HK-2 (cell line): Measurements from ENCODE around the gene PITX1.
A peak's percentile ranks its signal among the peaks of the same experiment; 100 is the strongest.
"Not testable (repeated sequence)": the region's sequence is repeated elsewhere in the genome, so short reads cannot be mapped to it uniquely, and the experiment has no call there.

ENCODE experiments used
- DNase-seq: peaks from one replicate; pipeline ENCODE4 v3.0.0-alpha.2; 2018; ENCODE audit not compliant: unreplicated experiment

Gene PITX1

DNA sequence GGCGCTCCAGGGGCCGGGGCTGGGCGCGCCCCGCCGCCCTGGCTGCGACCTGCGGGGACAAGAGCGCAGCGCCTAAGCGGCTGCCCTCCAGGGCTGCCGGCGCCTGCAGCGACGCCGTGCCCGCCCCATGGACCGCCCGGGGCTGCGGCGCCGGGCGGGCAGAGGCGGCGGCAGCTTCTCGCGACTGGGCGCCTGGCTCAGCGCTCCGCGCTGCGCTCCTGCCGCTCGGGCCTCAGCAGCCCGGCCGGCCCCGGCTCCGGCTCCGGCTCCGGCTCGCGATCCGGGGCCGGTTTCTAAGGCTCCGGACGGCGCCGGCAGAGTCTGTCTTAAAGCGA lies at the start of gene PITX1:
Gene PITX1 (minus strand): TSS at position 328 of the 335 bp plus-strand sequence. CDS start 347 bp downstream, outside the sequence.
- DNase-seq = peak; percentile 17

DNA sequence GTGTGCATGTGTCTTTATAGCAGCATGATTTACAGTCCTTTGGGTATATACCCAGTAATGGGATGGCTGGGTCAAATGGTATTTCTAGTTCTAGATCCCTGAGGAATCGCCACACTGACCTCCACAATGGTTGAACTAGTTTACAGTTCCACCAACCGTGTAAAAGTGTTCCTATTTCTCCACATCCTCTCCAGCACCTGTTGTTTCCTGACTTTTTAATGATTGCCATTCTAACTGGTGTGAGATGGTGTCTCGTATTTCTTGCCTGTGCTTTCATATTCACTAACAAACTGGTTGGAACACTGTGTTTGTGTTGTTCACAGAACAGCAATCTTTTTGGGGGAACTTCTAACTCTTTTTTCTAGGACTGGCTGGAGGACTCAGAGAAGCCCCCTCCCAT lies 49.3 kb upstream of the PITX1 start:
- DNase-seq = not testable (repeated sequence)

DNA sequence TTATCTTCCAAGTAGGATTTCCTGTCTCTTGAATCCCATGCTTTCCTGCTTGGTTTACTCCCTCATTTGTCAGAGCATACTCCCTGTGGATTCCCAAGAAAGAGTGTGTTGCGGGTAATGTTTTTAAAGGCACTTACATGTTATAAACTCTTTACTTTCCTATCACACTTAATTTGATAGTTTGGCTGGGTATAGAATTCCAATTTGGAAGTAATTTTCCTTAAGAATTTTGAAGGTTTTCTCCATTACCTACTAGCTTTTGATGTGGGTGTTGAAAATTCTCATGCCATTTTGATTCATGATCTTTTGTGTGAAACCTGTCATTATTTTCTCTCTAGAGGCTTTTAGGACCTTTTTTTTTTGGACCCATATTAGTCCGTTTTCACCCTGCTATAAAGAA lies 47.2 kb upstream of the PITX1 start:
- DNase-seq = no peak

DNA sequence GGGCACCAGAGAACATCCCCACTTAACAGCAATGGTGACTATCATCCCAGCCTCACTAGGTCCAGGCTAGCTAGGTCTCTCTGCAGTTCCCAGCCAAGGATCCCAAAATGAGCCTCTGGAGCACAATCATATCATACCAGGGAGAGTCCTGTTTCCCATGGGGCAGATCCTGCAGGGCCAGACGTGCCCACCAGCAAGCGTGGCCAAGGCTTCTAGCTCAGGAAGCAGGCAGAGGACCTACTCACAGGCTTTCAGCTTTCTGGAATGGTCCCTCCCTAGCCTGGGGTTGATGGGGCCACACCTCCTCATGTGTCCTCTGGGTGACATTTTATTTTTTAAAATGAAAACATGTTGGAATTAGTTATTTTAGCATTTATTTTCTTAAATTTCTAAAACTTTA lies 45.7 kb upstream of the PITX1 start:
- no peak for DNase-seq

DNA sequence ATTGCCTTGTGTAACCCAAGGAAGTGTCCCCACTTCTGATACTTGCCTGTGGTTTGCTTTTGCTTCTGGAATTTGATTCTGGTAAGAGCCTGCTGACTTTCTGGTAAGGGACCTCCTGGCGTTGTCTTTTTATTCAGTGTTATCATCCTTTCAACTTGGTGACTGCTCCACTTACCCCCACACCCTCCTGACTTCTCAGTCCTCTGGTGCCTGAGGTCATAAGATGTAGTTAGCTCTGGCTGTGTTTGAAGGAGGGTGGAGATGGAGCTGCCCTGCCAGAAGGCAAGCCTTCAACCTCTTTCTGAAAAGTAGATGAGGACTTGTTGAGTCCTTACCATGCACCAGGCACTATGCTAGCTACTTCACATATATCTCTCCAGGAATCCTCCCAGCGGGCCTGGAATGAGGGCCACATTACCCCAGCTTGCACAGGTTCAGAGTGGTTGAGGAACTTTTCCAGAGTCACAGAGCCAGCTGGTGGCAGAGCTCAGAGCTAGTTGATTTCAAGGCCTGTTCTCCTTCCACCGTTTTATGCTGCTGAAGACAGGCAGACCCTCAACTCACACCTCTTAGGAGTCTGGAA lies 45.2 kb upstream of the PITX1 start:
- no peak for DNase-seq

DNA sequence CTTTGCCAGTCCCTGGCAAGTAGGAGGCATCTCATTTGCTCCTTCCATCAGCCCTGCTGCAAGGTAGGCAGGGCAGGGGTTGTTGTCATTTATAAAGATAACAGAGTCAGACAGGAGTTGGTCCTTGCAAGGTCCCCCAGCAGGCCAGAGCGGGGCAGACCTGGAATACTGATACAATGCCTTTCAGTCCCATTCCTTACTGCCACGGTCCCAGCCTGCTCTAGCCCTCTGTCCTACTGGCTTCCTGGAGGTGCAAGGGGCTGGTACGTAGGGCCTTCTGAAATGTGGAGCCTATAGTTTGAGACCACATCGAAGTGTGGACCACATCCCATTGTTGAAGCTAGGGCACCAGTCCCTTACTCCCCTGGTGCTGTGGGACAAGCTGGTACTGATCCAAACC lies 42.8 kb upstream of the PITX1 start:
- no peak for DNase-seq

DNA sequence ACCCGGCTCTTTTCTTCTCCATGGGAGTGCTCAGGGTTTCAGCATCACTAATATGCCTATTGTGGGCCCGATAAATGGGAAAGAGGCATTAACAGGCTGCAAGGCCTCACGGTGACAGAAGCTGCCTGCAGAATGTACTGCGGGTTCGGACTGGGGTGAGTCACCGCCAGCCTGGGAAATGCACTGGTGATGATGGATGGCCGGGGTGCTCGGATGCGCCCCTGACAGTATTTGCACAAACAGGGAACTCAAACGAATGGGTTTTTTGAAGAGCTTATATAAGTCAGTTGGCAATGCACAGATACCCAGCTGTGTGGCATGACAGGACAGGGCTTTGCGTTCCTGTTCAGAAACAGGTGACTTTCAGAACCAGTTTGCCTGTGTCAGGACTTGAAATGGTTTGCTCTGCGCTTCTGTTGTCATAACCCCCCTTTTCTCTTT lies 42.0 kb upstream of the PITX1 start:
- DNase-seq = no peak

DNA sequence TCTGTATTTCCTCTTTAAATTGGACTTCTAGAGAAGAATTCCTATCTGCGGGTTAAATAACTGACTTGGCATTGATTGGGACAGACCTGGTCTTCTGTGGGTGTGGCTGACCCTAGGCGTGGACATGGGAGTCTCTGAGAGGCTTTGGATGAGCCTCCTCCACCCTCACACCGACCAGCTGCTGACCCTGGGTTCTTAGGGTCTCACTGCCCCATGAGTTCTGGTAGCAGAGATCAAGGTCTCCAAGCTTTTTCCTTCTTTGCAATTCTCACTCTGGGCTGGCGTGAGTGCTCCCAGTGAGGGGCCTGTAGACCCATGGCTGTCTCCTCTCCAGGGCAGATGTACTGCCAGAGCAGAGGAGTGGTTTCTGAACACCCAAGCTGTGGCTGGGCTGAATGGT lies 41.6 kb upstream of the PITX1 start:
- no peak for DNase-seq

DNA sequence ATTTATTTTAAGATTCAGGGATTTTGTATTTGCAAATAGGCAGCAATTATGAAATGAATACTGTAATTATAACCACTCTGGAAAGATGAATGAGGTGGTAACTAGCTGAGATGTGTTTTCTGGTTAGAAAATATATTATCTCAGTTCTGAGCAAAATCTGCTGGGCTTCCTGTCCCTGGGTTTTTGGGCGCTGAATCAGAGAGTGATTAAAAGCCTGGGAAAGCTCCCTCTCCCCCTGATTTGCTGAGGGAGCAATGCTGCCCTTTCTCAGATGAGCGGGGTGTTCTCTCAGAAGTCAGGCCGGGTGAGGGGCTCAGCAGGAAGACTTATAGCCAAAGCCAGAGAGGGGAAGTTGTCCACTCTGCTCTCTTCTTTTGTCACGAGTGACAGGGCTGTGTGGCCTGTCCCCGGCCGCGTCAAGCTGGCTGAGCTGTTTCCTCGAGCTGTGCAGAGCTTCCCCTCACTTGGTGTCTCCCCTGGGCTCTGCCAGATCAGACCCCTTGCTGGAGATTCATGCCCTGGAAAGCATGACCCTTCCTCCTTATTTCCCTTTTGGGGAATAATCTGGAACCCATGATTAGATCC lies 39.8 kb upstream of the PITX1 start:
- no peak for DNase-seq

DNA sequence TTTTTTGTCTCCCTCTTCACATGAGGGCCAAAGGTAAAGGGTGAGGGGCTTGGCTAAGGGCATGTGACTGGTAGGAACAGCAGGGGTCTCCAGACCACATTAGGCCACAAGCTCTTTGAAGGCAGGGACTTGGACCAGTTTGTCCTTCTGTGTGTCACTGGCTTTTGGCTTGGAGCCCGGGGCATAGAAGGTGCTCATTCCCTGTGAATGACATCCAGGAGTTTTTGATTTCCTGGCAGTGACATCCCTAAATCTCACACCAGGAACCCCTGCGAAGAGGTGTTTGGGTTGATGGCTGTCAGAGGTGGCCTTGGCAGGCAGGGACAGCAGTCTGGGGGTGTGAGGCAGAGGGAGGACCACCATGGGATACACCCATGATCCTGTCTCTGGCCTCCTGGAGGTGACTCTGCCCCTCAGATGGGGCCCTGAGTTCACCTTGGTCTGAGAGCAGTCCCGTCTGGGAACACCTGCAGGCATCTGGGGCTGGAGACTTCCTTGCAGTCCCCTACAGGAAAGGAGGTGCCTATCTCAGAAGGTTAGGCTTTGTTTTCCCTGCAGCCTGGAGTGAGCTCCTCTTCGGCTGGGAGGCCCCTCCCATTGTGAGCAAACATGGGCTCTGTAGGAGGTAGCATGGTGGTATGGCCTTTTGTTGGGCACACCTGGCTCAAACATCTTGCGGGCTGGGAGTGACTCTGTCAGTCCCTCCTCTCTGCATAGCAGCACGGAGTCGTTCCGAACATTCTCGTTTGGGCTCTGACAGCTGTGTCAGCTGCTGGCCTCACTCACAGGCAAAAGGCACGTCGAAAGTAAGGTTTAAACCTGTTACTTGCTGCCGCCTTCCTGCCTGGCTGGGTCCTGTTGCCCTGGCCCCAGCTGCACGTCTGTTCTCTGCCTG lies 38.6 kb upstream of the PITX1 start:
- DNase-seq = no peak

DNA sequence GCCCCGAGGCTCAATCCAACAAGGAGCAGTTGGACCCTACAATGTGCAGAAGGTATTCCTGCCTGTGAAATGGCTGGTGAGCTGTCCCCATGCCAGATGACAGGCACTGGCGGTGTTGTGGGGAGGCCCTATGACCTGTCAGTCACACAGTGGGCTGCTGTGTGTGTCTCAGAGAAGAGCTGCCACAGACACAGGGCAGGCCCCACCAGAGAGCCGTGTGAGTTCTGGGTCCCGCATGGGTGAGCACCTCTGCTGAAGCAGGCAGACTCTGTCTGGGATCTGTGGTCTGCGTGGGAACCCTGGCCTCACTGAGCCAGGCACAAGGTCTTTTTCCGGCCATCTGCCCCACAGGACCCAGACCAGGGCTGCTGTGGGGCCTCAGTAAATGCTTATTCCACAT lies 37.3 kb upstream of the PITX1 start:
- no peak for DNase-seq

DNA sequence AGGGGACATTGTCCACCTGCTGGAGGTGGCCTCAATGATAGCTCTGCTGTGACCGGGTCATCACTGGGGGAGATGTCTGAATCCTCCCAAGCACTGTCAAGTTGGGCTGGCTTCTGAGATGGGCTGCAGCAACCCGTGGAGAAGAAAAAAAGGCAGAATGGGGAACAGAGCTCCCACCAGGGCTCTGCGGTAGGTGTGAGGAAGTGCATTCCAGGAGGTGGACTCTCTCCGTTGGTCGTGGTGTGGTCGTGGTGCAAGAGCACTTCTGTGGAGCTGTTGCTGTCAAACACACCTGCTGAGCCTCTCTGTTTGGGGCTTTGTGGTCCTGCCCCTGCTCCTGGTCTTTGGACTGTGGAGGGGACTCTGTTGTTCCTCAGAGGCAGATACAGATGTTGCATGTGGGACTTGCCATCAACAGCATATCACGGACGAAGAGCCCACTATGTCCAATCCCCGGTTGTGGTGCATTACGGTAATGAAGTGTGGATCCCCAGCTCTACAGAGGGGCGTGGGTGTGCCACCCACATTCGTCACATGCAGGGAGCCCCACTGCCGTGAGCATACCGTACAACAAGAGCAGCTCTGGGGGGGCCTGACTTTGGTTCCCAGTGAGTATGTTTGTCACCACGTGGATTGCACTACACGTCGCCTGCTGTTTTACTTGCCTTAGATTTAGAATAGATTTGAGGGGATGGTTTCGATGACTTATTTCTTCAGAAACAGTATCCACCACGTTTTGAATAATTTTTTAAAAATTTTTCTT lies 36.0 kb upstream of the PITX1 start:
- DNase-seq = no peak

DNA sequence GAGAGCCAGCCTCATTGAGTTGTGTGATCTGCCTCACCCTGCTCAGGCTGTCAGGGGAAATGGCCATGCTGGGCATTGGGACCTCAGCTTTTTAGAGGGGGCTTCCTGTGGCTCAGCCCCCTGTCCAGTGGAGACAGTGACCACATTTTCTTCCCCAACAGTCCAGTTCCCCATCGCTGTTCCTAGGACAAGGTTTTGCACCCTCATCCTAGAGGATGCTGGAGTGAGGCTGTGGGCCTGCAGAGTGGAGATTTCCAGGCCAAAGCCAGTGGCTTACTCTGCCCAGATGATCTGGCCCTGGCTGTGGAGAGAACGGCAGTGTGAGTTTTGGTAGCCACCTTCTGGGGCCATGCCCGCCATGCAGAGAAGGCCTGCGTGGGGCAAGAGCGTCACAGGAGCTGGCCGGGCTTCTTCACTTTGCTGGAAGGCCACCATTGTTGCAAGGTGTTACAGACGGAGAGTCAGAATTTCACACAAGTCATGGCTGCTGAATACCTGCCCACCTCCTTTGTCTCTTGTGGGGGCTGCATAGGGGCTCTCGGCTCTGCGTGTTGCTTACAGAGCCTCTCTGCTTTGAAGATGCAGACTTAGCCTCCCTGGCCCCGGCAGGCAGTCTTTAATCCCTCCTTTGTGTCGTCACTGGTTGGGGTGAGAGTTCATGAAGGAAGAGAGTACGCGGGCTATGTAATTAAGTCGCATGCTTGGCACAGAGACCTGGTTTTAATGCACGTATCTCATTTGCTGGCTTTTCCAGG lies 35.2 kb upstream of the PITX1 start:
- DNase-seq = no peak

DNA sequence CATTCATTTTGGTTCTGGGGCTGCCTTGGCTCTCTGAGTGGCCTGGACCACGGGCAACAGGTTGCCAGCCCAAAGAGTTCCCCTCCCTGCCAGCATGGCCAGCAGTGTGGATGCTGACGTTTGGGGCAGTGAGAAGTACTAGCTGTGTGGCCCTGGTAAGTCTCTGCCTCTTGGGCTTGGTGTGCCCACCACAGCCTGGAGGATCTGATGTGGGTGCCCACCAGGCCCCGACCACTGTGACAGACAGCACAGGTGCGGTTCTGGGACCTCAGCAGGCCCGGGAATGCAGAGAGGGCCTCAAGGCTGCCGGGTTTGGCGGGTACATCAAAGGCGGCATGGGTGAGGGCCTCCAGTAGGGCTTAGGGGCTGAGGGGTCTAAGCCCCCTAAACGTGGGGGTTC lies 33.6 kb upstream of the PITX1 start:
- DNase-seq = no peak

DNA sequence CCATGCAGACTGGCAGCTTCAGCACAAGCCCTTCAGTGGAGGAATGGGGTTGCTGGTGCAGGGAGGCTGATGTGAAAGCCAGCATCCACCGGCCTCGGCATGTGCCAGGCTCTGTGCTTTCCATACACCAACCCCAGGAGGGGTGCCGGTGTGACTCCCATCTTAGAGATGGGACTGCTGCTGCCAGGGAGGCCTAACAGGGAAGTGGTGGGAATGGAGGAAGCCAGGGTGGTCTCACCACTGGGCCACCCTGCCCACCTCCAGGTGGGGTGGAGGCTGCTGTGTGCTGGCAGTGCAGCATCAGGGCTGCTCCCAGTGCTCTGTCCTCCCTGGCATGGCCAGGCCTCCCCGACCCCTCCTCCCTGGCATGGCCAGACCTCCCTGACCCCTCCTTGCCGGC lies 32.8 kb upstream of the PITX1 start:
- DNase-seq = no peak

DNA sequence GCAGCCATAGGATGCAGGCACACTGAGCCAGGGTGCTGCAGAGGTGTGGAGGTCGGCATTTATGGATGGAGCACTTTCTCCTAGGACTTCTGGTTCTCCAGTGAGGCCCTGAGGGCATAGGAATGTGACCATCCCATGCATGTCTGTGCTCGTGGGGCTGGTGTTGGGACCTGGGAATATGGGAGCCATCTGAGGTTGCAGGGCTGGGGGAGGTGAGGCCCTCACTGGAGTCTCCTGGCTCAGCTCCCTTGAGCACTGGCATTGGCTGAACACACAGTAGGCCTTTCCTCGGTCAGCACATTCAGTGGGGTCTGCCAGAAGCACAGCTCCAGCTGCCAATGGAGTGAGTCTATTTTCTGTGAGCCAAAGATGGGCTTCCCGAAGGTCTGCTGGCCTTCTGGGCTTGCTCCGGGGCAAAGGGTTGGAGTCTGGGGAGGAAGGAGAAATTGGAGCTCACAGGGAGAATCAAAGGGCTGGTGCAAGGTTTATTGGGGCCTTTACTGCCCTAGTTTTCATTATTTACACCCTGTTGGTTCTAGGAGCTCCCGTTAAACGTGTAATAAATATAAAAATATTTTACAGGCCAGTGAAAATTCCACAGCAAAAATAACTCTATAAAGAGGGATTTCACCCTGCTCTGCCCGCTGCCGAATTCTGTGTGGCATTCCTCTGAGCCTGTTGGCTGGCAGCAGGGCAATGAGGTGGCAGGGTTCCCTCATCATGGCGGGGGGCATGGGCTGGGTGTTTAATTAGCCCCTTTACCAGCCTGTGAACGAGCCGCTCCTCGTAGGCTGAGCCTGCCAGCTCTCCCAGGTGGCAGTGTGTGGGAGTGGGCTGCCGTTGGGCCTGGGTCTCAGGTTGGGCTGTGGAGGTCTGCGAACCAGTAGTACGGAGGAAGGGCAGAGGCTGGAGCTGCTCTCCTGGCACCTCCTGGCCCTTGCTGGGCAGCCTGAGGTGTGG lies 31.6 kb upstream of the PITX1 start:
- no peak for DNase-seq

DNA sequence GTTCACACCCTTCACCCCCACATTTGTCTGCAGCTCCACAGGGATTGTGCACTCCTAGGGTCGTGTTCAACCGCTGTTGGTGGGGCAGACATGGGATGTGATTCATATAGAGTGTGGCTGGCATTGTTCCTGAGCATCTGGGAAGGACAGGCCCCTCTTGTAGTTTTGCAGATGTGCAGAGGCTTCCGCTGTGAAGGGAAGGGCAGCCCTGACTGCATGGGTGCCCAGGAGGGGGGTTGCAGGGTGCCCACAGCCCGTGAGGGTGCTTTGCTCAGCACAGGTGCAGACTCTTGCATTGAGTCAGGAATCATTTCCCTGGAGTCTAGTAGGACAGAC lies 30.2 kb upstream of the PITX1 start:
- DNase-seq = no peak

DNA sequence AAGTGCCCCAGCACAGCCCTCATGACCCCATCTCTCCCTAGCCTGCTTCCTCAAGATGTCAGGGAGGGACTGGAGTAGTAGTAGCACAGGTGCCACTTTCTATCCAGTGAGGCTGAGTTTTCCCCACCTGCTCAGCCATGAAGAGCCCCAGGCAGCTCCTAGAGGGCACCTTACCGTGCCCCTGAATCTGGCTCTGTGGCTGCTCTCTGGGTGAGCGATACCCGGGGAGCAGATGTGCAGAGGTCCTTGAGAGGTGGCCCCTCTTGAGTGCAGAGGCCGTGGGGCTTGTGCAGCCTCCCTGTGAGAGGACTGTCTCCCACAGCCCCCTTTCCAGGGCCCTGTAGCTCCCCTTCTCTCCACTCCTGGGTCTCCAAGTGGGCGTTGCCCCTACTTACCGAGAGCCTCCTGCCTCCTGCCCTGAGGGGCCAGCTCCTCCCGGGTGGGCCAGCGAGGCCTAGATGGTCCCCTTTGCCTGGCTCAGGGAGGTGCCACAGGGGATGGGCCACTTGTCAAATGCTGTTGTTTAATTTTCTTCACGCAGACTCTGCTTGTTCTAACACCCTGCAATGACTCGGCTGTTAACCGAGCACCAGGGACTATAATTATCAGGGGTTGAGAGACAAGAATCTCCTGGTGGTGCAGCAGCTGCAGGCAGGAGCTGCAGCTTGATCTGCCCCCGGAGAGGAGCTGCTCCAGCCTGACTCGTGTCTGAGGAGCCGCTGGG lies 29.6 kb upstream of the PITX1 start:
- DNase-seq = no peak

DNA sequence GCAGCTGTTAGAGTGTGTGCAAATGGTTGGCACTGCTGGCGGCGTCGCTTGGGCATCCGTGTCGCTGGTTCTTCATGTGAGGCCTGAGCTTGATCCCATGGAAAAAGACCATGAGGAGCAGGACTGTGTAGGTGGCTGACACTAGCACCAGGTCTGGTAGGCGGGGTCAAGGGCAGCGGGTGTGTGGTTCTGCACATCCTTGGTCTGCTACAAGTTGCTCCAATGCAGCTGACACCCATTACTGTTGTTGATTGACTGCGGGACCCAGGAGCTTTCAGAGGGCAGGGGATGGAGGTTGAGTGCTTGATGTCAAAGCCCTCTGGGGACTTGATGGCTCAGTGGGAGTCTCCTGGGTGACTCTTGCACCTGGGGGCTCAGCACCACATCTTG lies 29.0 kb upstream of the PITX1 start:
- no peak for DNase-seq
